HG03354 (cell line): Measurements from ENCODE around the gene ATG14.

Source experiments
- ATAC-seq: cut with Tn5 transposase; IDR thresholded peaks from one replicate; pipeline ENCODE4 v1.9.1; 2021; ENCODE audit warnings: mild to moderate bottlenecking; ENCODE audit not compliant: unreplicated experiment, poor library complexity, severe bottlenecking

ATG14 gene

GRCh38 chr14:55328317-55328716 is 83.3 kb downstream of the ATG14 start:
- ATAC-seq = no peak

GRCh38 chr14:55327179-55327578 is 84.5 kb downstream of the ATG14 start:
- ATAC-seq = peak; percentile 74

- no peak for ATAC-seq
Observed at GRCh38 chr14:55324812-55325211, 86.8 kb downstream of the ATG14 start.

- no peak for ATAC-seq
Observed at GRCh38 chr14:55323910-55324309, 87.7 kb downstream of the ATG14 start.

GRCh38 chr14:55318694-55319093 is 92.9 kb downstream of the ATG14 start:
- ATAC-seq = no peak

- no peak for ATAC-seq
Observed at GRCh38 chr14:55317542-55318306, 93.9 kb downstream of the ATG14 start.

GRCh38 chr14:55316564-55316963 is 95.1 kb downstream of the ATG14 start:
- ATAC-seq = no peak
